Activated gamma-delta T cell (primary cell): ENCODE measurements around the gene ANKFN1.

ENCODE experiments used
- DNase-seq: peaks from one replicate; lab custom pipeline; 2025; lab: John Stamatoyannopoulos, UW
- total RNA-seq, 2 donors: gene quantifications; one replicate each; lab custom pipeline; 2026; lab: John Stamatoyannopoulos, UW

Gene ANKFN1
- total RNA-seq = 0 reads per million in 2 donors

- no peak for DNase-seq
Observed at GRCh38 chr17:56152874-56153602, at the start of gene ANKFN1. ANKFN1 (plus strand) TSS chr17:56153475; CDS start chr17:56212668, 59,193 bp downstream.

GRCh38 chr17:56108811-56109284, 44.4 kb upstream of the ANKFN1 start:
- DNase-seq = no peak

GRCh38 chr17:56109836-56110235, 43.4 kb upstream of the ANKFN1 start:
- no peak for DNase-seq

- DNase-seq = no peak
Observed at GRCh38 chr17:56110463-56111135, 42.7 kb upstream of the ANKFN1 start.

GRCh38 chr17:56111706-56112485, 41.4 kb upstream of the ANKFN1 start:
- DNase-seq = no peak

- DNase-seq = no peak
Observed at GRCh38 chr17:56113486-56113885, 39.8 kb upstream of the ANKFN1 start.

- DNase-seq = no peak
Observed at GRCh38 chr17:56114469-56114868, 38.8 kb upstream of the ANKFN1 start.

- no peak for DNase-seq
Observed at GRCh38 chr17:56119191-56119590, 34.1 kb upstream of the ANKFN1 start.

GRCh38 chr17:56119936-56120335, 33.3 kb upstream of the ANKFN1 start:
- DNase-seq = no peak

- no peak for DNase-seq
Observed at GRCh38 chr17:56121191-56122051, 31.9 kb upstream of the ANKFN1 start.

GRCh38 chr17:56125830-56126819, 27.1 kb upstream of the ANKFN1 start:
- no peak for DNase-seq

- no peak for DNase-seq
Observed at GRCh38 chr17:56130026-56130425, 23.2 kb upstream of the ANKFN1 start.

GRCh38 chr17:56130631-56131030, 22.6 kb upstream of the ANKFN1 start:
- DNase-seq = no peak

- DNase-seq = no peak
Observed at GRCh38 chr17:56131431-56131830, 21.8 kb upstream of the ANKFN1 start.

- DNase-seq = no peak
Observed at GRCh38 chr17:56136301-56136700, 17.0 kb upstream of the ANKFN1 start.

- no peak for DNase-seq
Observed at GRCh38 chr17:56141046-56141839, 12.0 kb upstream of the ANKFN1 start.

- DNase-seq = no peak
Observed at GRCh38 chr17:56142325-56142724, 10.9 kb upstream of the ANKFN1 start.

- no peak for DNase-seq
Observed at GRCh38 chr17:56142781-56143180, 10.5 kb upstream of the ANKFN1 start.

- DNase-seq = no peak
Observed at GRCh38 chr17:56144223-56144622, 9.1 kb upstream of the ANKFN1 start.
